Brain microvascular endothelial cell (primary cell): Measurements from ENCODE around the gene C13orf42.

ENCODE experiments used
- DNase-seq: peaks from one replicate; pipeline ENCODE4 v3.0.0-alpha.2; 2020
- H3K27ac ChIP-seq: fragments of 250-450 bp; sonication (Bioruptor Pico); 2 replicates; pipeline ENCODE4 v1.5.1; 2020; ENCODE audit warnings: mild to moderate bottlenecking, moderate library complexity
- H3K27me3 ChIP-seq: fragments of 250-450 bp; sonication (Bioruptor Pico); replicated peaks from 2 replicates; pipeline ENCODE4 v1.5.1; 2020; ENCODE audit warnings: mild to moderate bottlenecking
- H3K36me3 ChIP-seq: fragments of 250-450 bp; sonication (Bioruptor Pico); replicated peaks from 2 replicates; pipeline ENCODE4 v1.5.1; 2020; ENCODE audit warnings: mild to moderate bottlenecking
- H3K4me3 ChIP-seq: 2 replicates; pipeline ENCODE4 v1.5.1; 2011; ENCODE audit warnings: low read depth, mild to moderate bottlenecking, control low read depth, low read length, moderate library complexity
- in situ Hi-C: cut with HindIII; loops from 2 replicates; pipeline ENCODE4 v1.10.0; 2017; ENCODE audit warnings: low sequenced_read_pairs, low pct_ligation_motif_present
- TF ChIP-seq, protein P1 (sequence below): IDR thresholded peaks from 2 replicates; pipeline ENCODE4 v1.5.1; 2011; ENCODE audit warnings: low read depth, mild to moderate bottlenecking, moderate library complexity, low read length, control low read depth, inconsistent platforms; ENCODE audit errors: missing control alignments

Gene C13orf42

GRCh38 chr13:51118809-51119431, 7.8 kb upstream of the C13orf42 start:
- H3K27me3 ChIP-seq, result peaks cover 5% of the 10 kb centered on the region
- TF ChIP-seq, protein P1, sequence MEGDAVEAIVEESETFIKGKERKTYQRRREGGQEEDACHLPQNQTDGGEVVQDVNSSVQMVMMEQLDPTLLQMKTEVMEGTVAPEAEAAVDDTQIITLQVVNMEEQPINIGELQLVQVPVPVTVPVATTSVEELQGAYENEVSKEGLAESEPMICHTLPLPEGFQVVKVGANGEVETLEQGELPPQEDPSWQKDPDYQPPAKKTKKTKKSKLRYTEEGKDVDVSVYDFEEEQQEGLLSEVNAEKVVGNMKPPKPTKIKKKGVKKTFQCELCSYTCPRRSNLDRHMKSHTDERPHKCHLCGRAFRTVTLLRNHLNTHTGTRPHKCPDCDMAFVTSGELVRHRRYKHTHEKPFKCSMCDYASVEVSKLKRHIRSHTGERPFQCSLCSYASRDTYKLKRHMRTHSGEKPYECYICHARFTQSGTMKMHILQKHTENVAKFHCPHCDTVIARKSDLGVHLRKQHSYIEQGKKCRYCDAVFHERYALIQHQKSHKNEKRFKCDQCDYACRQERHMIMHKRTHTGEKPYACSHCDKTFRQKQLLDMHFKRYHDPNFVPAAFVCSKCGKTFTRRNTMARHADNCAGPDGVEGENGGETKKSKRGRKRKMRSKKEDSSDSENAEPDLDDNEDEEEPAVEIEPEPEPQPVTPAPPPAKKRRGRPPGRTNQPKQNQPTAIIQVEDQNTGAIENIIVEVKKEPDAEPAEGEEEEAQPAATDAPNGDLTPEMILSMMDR, result no peak
- in situ Hi-C loops, result no loop called here

GRCh38 chr13:51113969-51114368, 2.9 kb upstream of the C13orf42 start:
- DNase-seq, result no peak
- H3K36me3 ChIP-seq, result no peaks in the 10 kb centered on the region
- TF ChIP-seq, protein P1, result no peak
- H3K4me3 ChIP-seq, result no peak overlapping the region
- H3K27me3 ChIP-seq, result no peaks in the 10 kb centered on the region
- in situ Hi-C loops, result no loop called here
- no peak overlapping the region for H3K27ac ChIP-seq

More at GRCh38 chr13:51118809-51119431, 7.8 kb upstream of the C13orf42 start:
- H3K4me3 ChIP-seq, result no peak overlapping the region
- no peaks in the 10 kb centered on the region for H3K36me3 ChIP-seq
- no peak overlapping the region for H3K27ac ChIP-seq
- DNase-seq, result no peak

DNA sequence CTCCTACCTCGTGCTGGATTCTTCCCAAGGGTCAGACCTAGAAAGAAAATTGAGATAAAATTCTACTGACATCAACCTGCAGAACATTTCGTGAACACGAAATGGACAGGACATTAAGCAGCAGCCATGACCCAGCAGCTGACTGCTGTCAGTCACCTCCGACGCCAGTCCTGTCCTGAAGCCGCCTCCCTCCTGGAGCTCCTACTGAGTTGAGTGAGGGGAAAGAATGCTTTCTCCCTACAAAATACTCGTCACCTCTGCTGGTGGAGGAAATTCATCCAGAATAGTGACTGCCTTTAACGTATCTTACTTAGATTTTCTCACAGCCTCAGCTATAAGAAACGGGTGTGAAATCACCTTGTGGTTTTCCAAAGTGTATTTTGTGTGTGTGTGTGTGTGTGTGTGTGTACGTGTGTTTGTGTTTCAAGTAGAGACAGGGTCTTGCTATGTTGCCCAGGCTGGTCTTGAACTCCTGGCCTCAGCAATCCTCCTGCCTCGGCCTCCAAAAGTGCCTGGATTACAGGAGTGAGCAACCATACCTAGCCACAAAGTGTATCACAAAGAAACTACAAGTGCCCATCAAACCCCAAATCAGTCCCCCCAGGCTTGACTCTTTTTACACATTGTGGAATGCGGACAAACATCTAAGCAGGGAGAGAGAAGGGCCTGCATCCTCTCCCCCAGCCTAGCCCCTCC, 2.3 kb upstream of the C13orf42 start:
- in situ Hi-C loops, result no loop called here
- Histone ChIP-seq H3K36me3 (no peaks in the 10 kb centered on the region), H3K27ac (no peak overlapping the region), H3K27me3 (no peaks in the 10 kb centered on the region), H3K4me3 (no peak overlapping the region)
- TF ChIP-seq, protein P1, result no peak
- no peak for DNase-seq

DNA sequence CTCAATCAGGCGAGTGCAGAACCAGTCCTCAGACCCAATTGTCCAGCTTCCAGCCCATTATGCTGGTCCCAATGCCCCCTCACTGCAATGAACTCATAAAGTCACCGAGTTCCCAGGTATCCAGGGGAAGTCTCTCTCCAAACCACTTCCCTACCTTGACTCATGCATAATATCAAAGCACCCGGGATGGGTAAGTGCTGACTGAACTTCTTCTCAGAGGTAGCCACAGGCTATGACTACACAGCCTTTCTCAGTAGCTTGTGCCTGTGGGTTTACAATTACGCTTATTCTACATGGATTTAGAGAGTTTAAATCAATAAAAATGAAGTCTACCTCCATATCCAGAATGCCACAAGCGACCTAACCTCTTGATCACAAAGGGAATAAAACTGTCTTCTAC, 1.7 kb upstream of the C13orf42 start:
- H3K4me3 ChIP-seq, result no peak overlapping the region
- in situ Hi-C loops, result no loop called here
- DNase-seq, result no peak
- H3K27me3 ChIP-seq, result no peaks in the 10 kb centered on the region
- no peaks in the 10 kb centered on the region for H3K36me3 ChIP-seq
- TF ChIP-seq, protein P1, result no peak
- H3K27ac ChIP-seq, result no peak overlapping the region

DNA sequence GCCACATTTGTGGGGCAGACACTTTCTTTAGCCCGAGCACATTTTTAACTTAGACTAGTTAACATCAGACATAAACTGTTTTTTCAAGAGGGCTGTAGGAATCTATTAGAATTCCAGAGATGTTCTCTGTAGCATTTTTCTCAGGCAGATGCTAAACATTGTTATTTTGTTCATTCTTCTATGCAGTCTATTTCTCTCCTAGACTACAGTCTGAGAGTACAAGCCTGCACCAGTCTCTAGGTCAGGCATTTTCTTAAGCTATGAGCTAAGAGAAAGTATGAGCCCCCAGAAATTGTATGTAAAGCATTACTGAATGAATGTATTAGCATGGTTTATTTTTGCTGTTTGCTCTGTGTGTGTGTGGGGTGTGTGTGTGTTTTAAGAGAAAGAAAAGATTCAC, 923 bp upstream of the C13orf42 start:
- H3K27ac ChIP-seq, result no peak overlapping the region
- TF ChIP-seq, protein P1, result no peak
- in situ Hi-C loops, result no loop called here
- H3K27me3 ChIP-seq, result no peaks in the 10 kb centered on the region
- DNase-seq, result no peak
- no peak overlapping the region for H3K4me3 ChIP-seq
- H3K36me3 ChIP-seq, result no peaks in the 10 kb centered on the region
